T-helper 2 cell treated with Interferon-gamma antibody and Interleukin-4, amounts not matched to agents 5 μg/mL and 100 μg/mL, for 36 hours (primary cell): ENCODE data around the gene TRAK1.
A peak's percentile ranks its signal among the peaks of the same experiment; 100 is the strongest.

Experiments used
- DNase-seq: peaks from one replicate; pipeline ENCODE4 v3.0.0; 2021; ENCODE audit warnings: low spot score
- H3K27ac Mint-ChIP-seq: one replicate; pipeline ENCODE4 v1.8.0; 2021; ENCODE audit warnings: mild to moderate bottlenecking, mixed read lengths
- H3K27me3 Mint-ChIP-seq: one replicate; pipeline ENCODE4 v1.8.0; 2021; ENCODE audit warnings: low read depth, mixed read lengths
- H3K36me3 Mint-ChIP-seq: one replicate; pipeline ENCODE4 v1.8.0; 2021; ENCODE audit warnings: low read depth, mixed read lengths
- H3K4me1 Mint-ChIP-seq: one replicate; pipeline ENCODE4 v1.8.0; 2021; ENCODE audit warnings: low read depth, mixed read lengths
- H3K4me3 Mint-ChIP-seq: one replicate; pipeline ENCODE4 v1.8.0; 2022; ENCODE audit warnings: mild to moderate bottlenecking, moderate library complexity, mixed read lengths
- H3K9me3 Mint-ChIP-seq: one replicate; pipeline ENCODE4 v1.8.0; 2021; ENCODE audit warnings: mixed read lengths

The TRAK1 gene

DNA sequence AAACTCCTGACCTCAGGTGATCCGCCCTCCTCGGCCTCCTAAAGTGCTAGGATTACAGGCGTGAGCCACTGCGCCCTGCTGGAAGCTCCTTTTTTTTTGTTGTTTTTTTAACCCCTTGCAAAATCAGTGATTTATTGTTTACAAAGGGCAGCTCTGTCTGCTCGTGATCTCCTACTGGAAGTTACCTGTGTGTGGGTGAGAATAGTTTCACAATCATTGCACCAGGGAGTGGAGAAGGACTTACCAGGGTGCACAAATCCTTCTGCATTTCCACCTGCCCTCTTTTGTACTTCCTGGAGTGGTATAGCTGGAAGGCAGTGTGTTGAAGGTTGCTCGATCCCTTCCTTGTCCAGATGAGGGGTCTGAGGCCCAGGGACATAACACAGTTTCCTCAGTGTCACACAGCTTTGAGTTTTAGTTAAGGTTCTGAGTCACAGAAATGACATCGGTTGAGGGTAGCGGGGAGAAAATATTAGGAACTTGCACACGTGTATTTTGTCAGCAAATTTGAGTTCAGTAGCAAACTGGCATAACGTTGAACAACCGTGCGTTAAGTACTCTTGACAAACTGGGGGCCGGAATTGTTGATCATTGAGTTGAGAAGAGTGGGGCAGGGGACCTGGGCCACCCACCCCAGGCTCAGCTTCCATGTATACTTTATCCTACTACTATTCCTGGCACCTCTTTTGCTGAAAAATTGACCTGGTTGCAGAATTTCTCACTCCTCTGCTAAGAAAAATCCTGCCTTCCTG is 11.3 kb upstream of the TRAK1 start:
- Mint-ChIP-seq H3K36me3 (peaks cover 6% of the 10 kb centered on the region), H3K27me3 (no peaks in the 10 kb centered on the region), H3K4me1 (peaks cover 37% of the 10 kb centered on the region), H3K4me3 (no peak overlapping the region), H3K9me3 (peaks cover 10% of the 10 kb centered on the region), H3K27ac (peak overlapping the region; percentile 66)
- no peak for DNase-seq

DNA sequence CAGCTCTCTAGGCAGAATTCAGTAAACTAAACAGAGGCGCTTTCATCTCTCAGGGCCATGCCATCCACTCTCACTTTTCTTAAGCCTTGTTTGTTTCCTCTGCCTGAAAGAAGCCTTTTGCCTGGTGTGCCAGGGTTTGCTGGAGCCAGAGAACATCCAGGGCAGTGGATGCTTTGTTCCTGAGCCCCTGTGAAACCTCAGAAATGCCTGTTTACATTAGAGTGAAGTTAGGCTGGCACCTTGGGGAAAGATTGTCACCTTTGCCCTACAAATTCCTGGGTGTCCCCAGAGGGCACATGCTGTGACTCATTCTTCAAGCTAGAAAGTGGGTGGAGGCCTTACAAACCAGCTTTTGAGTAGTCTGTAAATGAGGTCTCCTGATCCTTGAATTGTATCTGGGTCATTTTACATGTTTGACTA is 10.7 kb upstream of the TRAK1 start:
- Mint-ChIP-seq H3K27ac (peak overlapping the region; percentile 66), H3K9me3 (peaks cover 10% of the 10 kb centered on the region), H3K36me3 (peaks cover 6% of the 10 kb centered on the region), H3K4me1 (peaks cover 40% of the 10 kb centered on the region), H3K27me3 (no peaks in the 10 kb centered on the region), H3K4me3 (no peak overlapping the region)
- peak; percentile 51 for DNase-seq

DNA sequence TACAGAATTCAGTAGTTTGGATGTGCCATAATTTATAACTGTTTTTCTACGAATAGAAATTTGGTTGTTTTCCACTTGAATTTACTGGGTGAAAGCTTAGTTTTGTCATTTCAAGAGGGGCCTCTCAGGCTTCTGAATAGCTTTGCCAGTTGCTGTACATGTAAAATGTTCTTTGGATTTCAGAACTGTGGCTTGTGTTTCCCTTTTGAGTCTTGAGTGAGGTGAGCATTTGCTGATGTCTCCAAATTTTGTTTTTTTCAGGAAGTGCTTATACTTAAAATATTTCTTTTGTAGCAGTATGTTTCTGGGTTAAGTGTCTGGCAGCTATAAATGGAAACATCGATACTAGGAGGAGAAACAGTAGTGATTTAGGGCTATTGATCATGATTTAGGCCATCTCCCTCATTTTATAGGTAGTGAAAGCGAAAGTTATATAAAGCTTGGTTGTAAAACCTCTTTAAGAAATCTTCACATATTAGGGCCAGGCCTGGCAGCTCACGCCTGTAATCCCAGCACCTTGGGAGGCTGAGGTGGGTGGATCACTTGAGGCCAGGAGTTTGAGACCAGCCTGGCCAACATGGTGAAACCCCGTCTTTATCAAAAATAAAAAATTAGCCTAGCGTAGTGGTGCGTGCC is 9.2 kb upstream of the TRAK1 start:
- peak overlapping the region; percentile 69 for H3K4me3 Mint-ChIP-seq
- DNase-seq, result no peak
- H3K4me1 Mint-ChIP-seq, result peaks cover 44% of the 10 kb centered on the region
- H3K36me3 Mint-ChIP-seq, result peaks cover 6% of the 10 kb centered on the region
- peaks cover 4% of the 10 kb centered on the region for H3K9me3 Mint-ChIP-seq
- no peaks in the 10 kb centered on the region for H3K27me3 Mint-ChIP-seq
- peak overlapping the region; percentile 86 for H3K27ac Mint-ChIP-seq

DNA sequence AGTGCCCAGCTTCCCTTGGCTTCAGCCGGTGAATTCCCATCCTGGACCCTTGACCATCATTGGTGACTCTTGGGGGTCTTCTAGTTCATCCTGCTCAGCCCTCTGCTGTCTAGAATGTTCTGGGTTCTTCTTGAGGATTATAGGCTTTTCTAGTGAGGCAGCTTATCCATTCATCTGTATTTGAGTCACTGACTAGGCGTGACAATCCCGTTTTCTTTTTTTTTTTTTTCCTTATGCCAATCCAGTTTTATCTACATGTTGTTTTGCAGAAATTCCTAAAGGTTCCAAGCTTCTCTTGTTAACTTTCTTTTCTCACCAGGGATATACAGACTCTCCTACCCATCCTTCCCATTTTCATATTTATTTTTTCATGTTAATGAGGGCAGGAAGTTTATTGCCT is 6.6 kb upstream of the TRAK1 start:
- H3K36me3 Mint-ChIP-seq, result peaks cover 15% of the 10 kb centered on the region
- no peaks in the 10 kb centered on the region for H3K9me3 Mint-ChIP-seq
- no peak overlapping the region for H3K27ac Mint-ChIP-seq
- no peaks in the 10 kb centered on the region for H3K27me3 Mint-ChIP-seq
- no peak overlapping the region for H3K4me3 Mint-ChIP-seq
- H3K4me1 Mint-ChIP-seq, result peaks cover 41% of the 10 kb centered on the region
- DNase-seq, result no peak

DNA sequence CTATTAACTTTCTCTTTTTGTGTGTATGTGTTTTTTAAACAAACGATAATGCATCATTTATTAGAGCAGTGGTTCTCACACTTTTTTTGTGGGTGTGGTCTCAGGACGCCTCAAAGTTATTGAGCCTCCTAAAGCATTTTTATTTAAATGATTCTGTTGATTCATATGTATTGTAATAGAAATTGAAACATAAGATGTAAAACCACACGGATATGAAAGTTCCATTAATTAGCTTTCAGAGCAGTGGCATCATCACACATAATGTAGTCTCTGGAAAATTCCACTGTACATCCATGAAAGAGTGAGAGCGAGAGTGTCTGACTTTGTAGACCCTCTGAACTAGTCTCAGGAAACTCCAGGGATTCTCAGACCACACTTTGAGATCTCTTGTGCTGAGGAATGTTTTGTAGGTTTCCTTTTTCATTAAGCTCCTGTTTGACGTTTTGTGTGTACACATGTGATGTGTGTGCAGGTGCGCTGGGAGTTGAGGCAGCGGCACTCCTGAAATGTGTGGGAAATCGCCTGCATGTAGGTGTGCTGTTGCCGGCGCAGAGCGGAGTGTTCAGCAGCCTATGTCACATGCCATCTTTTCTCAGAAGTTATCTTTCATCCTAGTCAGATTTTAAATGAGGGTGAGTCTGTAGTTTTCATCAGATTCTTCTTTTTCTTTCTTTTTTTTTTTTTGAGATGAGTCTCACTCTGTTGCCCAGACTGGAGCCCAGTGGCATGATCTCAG is 5.3 kb upstream of the TRAK1 start:
- H3K36me3 Mint-ChIP-seq, result peaks cover 25% of the 10 kb centered on the region
- no peak for DNase-seq
- H3K27ac Mint-ChIP-seq, result no peak overlapping the region
- no peaks in the 10 kb centered on the region for H3K27me3 Mint-ChIP-seq
- no peaks in the 10 kb centered on the region for H3K9me3 Mint-ChIP-seq
- H3K4me3 Mint-ChIP-seq, result no peak overlapping the region
- peaks cover 35% of the 10 kb centered on the region for H3K4me1 Mint-ChIP-seq

DNA sequence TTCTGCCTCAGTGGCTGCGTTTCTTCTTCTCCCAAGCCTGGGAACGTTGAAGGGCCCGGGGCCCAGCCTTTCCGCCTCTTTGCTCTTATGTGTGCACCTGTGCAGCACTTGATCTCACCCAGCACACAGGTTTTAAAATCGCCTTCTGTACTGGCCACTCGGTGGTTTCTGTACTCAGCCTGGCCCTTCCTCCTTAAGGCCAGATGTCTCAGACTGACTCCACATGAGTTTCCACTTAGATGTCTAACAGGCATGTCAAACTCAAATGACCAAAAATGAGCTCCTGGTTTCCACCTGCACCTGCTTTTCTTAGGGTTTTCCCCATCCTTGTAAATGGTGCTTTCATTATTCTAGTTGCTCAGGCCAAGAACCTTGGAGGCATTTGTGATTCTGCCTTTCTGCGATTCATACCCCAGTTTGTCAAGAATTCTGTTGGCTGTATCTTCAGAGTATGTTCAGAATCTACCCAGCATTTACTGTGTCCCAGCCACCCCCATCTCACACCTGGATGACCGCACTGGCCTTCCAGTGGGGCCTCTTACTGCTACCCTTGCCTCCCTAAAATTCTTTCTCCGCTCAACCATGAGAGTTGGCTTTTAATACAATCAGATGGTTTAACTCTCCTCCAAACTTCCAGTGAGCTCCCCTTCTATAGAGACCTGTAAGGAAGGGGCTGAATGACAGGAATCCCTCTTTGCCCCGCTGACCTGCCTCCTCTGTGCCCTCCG is 2.2 kb upstream of the TRAK1 start:
- H3K9me3 Mint-ChIP-seq, result peaks cover 5% of the 10 kb centered on the region
- H3K36me3 Mint-ChIP-seq, result peaks cover 36% of the 10 kb centered on the region

DNA sequence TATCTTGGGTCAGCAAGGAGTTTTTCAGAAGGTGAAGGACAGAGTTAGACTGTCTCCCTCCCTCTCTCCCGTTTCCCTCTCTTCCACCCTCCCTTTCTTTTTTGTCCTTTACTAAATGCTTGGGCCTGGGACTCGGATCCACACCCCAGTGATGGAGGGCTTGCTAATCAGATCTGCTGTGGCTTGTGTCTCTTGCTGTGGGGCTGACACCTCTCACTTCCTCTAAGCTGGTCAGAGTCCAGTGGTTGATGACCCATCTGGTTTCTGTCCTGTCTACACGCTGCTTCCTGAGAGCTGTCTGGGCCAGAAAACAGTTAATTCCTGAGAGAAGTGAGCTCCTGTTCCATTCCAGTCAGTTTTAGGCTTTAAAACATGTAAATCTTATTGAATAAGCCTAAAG is 849 bp downstream of the TRAK1 start:
- no peaks in the 10 kb centered on the region for H3K27me3 Mint-ChIP-seq
- DNase-seq, result peak; percentile 20
- peaks cover 24% of the 10 kb centered on the region for H3K4me1 Mint-ChIP-seq
- peaks cover 37% of the 10 kb centered on the region for H3K36me3 Mint-ChIP-seq
- H3K4me3 Mint-ChIP-seq, result no peak overlapping the region
- no peak overlapping the region for H3K27ac Mint-ChIP-seq
- H3K9me3 Mint-ChIP-seq, result peaks cover 5% of the 10 kb centered on the region

More for the DNA sequence above, 2.2 kb upstream of the TRAK1 start:
- Mint-ChIP-seq H3K4me1 (peaks cover 28% of the 10 kb centered on the region), H3K27me3 (no peaks in the 10 kb centered on the region), H3K4me3 (no peak overlapping the region), H3K27ac (no peak overlapping the region)
- no peak for DNase-seq

DNA sequence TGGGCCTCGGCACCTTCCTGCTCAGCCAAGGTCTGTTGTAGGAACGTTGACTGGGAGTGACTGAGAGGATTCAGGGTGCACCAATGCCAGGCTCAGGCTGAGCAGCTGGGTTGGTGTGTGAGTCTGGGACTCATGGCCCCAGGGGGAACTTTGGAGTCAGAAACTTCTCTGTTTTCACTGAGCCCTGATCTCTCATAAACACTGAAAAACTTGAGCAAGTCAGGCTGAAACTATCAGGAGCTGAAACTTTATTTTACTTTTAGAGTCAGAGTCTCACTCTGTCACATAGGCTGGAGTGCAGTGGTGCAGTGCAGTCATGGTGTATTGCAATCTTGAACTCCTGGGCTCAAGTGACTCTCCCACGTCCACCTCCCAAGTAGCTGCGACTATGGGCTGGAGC is 3.0 kb downstream of the TRAK1 start:
- Mint-ChIP-seq H3K4me3 (no peak overlapping the region), H3K4me1 (peaks cover 26% of the 10 kb centered on the region)

DNA sequence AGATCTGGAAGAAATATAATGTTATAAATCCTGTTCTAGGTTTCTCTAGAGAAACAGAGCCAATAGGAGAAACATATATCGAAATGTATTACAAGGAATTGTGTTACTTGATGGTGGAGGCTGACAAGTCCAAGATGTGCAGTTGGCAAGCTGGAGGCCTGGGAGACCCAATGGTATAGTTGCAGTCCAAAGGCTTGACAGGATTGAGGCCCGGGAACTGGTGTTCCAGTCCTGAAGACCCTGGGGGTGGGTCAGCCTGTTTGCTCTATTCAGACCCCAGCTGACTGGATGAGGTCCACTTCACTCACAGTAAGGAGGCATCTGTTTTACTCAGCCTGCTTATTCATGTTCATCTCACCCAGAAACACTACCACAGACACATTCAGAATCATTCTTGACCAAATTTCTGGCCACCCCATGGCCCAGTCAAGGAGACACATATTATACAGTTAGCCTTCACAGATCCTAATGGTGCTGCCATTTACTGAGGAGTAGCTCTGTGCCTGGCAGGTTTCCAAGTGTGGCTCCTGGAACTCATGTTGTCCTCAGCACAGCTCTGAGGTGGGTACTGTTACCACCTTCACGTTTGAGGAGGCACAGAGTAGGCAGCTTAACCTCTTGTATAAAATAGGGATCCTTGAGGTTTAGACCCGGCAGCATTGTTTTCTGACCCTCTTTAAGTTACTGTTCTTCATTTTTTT is 3.7 kb downstream of the TRAK1 start:
- Mint-ChIP-seq H3K27me3 (no peaks in the 10 kb centered on the region), H3K4me3 (no peak overlapping the region), H3K4me1 (peaks cover 26% of the 10 kb centered on the region), H3K36me3 (peaks cover 24% of the 10 kb centered on the region), H3K27ac (no peak overlapping the region), H3K9me3 (peaks cover 5% of the 10 kb centered on the region)
- no peak for DNase-seq

More for the DNA sequence above, 3.0 kb downstream of the TRAK1 start:
- no peak overlapping the region for H3K27ac Mint-ChIP-seq
- H3K27me3 Mint-ChIP-seq, result no peaks in the 10 kb centered on the region
- peaks cover 5% of the 10 kb centered on the region for H3K9me3 Mint-ChIP-seq
- H3K36me3 Mint-ChIP-seq, result peaks cover 30% of the 10 kb centered on the region
- DNase-seq, result no peak

DNA sequence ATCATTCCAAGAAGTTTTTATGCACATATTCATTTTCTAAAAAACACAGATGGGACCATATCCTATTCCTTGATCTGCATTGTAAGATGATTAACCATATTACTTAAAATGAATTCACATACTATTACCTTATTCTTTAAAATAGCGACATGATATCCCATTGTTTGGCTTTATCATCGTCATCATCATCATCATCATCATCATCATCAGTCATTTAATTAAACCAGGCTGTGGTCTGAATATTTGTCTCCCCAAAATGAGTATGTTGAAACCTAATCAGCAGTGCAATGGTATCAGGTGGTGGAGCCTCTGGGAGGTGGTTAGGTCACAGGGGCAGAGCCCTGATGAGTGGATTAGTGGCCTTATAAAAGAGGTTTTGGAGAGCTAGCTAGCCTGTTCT is 4.4 kb downstream of the TRAK1 start:
- Mint-ChIP-seq H3K4me3 (no peak overlapping the region), H3K27me3 (no peaks in the 10 kb centered on the region), H3K4me1 (peaks cover 23% of the 10 kb centered on the region)

DNA sequence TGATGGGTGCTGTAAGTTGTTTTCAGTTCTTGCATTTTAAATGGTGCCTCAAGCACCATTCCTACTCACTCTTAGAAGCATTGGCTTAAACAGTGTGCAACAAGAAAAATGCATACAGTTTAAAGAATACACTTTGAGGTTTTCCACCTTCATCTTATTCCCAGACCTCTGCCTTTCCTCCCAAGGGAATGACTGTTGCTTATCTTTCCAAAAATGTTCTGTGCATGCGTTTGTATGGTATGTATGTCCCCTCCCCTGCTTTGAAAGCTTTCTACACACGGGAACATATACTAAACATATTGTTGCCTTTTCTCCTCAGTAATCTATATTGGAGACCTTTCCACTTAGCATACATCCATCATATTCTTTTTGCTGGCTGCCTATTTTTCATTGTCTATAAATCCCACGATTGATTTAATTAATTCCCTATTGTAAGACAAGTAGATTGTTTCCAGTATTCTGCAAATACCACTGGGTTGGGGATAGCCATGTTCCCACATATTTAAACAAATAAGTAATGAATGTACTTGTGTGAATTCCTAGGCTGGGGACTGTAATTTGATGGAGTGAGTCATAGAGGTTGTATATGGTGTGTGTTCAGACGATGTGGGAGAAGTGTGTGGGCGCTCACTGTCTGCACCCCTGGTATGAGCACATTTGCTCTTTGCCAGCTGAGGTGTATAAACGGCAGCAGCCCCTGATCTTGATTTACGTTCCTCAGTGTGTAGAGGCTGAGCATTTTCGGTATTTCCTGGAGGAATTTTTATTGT is 5.8 kb downstream of the TRAK1 start:
- no peak overlapping the region for H3K4me3 Mint-ChIP-seq
- H3K27ac Mint-ChIP-seq, result no peak overlapping the region
- DNase-seq, result peak; percentile 61
- peaks cover 19% of the 10 kb centered on the region for H3K4me1 Mint-ChIP-seq
- H3K27me3 Mint-ChIP-seq, result no peaks in the 10 kb centered on the region
- H3K36me3 Mint-ChIP-seq, result peaks cover 7% of the 10 kb centered on the region
- peaks cover 3% of the 10 kb centered on the region for H3K9me3 Mint-ChIP-seq

More for the DNA sequence above, 4.4 kb downstream of the TRAK1 start:
- no peak overlapping the region for H3K27ac Mint-ChIP-seq
- H3K9me3 Mint-ChIP-seq, result peaks cover 5% of the 10 kb centered on the region
- DNase-seq, result no peak
- H3K36me3 Mint-ChIP-seq, result peaks cover 18% of the 10 kb centered on the region

DNA sequence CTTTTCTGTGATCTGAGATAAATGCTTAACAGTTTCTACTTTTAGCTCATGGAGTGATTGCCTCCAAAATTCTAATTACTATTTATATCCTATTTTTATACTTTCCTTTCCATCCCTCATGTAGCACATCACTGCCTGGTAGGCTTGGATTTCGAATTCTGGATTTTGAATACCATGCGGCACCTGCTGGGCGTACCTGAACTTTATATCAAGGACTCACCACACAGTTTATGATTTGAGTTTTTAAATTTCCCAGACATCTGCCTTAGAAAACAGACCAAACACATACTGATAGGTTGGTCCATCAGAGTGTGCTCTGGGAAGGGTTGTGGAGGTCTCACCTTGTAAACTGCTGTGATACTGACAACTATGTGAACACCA is 6.4 kb downstream of the TRAK1 start:
- peaks cover 17% of the 10 kb centered on the region for H3K4me1 Mint-ChIP-seq
- H3K36me3 Mint-ChIP-seq, result peaks cover 5% of the 10 kb centered on the region
- H3K27me3 Mint-ChIP-seq, result no peaks in the 10 kb centered on the region
- no peak overlapping the region for H3K27ac Mint-ChIP-seq
- DNase-seq, result no peak
- no peak overlapping the region for H3K4me3 Mint-ChIP-seq
- H3K9me3 Mint-ChIP-seq, result no peaks in the 10 kb centered on the region

DNA sequence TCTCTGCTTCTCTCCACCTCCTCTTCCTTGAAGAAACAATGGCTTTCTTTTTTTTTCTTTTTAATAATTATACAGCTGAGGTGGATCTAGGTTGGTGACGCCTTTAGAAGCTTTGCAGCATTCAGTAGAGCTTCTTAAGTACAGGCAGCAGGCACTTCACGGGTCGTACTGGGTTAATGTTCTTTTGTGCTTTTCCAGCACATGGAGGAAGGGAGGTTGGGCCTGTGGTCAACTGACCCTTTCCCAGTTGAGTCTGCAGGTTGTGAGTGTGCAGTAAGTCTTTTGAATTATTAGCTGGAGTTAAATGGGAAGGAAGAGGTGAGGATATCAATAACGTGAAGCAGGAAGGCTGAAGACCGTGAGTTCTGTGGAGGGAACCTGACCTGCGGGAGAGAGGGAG is 7.0 kb downstream of the TRAK1 start:
- DNase-seq, result no peak
- peaks cover 5% of the 10 kb centered on the region for H3K36me3 Mint-ChIP-seq
- no peak overlapping the region for H3K27ac Mint-ChIP-seq
- H3K9me3 Mint-ChIP-seq, result no peaks in the 10 kb centered on the region
- H3K4me1 Mint-ChIP-seq, result peaks cover 21% of the 10 kb centered on the region
- no peaks in the 10 kb centered on the region for H3K27me3 Mint-ChIP-seq
- no peak overlapping the region for H3K4me3 Mint-ChIP-seq
